Measurements from ENCODE around the gene WDR20.

Gene WDR20

DNA sequence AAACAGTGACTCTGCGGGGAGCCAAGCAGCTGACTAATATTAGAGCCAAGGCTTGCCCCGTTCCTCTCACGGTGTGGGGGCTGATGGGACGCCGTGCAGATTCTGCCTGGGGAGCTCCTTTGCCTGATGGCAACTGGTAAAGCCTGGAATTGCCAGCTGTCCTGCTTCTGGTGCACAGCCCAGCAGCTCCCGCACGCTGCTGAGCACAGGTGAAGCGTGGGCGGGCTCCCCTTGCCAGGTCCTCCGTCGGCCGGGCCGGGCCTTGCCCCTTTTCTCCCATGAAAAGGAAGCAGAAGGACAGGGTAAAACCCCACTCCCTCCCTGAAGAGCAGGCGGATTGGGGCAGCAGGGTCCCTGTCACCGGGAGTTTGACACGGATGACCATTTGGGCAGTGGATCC is 79.0 kb downstream of the WDR20 start:
- DNase-seq (ENCODE audit: low read depth), result no peak

DNA sequence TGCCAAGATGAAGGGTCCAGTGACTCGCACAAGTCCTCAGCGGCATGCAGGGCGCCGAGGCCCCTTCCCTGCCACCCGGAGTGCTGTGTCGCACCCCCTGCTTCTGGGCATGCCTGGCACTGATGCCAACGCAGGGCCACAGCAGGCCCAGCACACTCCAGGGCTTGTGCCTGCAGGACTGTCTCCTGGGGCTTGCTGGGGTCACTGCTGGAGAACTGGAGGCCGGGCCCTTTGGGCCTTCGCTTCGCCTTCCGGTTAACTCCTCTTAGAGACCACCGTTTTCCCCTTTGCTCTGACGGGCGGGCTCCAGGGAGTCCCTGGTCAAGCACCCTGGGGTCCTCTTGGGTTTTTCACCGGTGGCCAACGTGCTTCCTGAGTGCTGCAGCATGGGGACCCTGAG is 79.6 kb downstream of the WDR20 start:
- DNase-seq (ENCODE audit: low read depth), result no peak

DNA sequence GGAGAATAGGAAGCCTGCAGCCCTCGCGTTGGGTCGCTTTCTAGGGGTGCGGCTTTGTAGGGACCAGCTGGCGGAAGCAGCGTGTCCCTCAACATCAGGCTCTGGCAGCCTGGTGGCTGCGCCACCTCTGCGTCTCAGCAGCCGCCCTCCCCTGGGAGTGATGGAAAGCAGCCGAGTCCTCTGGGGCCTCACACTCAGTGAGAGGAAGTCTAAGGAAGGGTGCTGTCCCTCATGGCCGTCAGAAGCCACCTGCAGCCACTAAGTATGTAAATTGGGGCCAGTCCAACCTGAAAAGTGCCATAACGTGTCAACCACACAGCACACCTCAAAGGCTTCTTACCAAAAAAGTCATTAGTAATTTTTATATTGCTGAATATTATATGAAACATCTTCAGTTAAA is 80.3 kb downstream of the WDR20 start:
- no peak for DNase-seq (ENCODE audit: low read depth)

DNA sequence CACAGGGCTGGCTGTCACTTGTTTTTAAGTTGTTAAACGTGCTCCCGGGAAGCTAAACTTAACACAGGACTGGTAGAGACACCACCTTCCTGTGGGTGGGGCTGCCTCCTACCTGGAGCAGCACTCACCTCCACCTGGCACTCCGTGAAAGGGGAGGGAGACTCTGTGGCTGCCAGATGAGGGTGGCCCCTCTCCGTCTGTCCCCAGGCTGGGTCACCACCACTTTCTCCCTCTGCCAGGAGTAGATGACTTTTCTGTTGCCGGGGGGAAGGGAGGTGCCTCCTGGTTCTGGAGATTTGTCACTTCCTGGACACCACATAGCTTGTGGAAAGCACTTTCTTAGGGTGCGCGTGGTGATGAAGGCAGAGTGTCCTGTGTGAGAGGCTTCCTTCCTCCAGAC is 81.3 kb downstream of the WDR20 start:
- no peak for DNase-seq (ENCODE audit: low read depth)

DNA sequence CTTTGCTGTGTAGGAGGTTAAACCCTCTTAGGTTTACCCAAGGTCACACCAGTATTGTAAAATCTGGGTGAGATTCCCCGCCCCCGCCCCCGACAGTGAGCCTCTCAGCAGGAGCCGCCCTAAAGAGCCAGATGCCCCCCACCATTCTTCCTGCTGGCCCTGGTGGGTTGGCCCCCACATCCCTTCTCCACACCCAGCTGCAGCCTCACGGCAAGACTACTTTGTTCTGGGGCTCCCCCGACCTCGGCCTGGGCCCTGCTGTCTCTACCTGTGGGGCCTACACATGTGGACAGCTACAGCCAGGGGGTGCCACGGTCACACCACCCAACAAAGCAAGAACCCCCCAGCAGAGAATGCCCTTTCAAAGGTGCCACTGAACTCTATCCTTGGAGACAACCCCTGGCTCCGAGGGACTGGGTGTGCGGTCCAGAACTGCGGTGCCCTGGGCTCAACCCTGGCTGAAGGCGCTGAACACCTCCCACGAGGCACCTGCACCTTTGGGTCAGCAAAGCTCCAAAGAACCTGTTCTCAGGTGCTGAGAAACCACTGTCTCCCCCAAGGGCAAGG is 82.4 kb downstream of the WDR20 start:
- DNase-seq (ENCODE audit: low read depth), result no peak

DNA sequence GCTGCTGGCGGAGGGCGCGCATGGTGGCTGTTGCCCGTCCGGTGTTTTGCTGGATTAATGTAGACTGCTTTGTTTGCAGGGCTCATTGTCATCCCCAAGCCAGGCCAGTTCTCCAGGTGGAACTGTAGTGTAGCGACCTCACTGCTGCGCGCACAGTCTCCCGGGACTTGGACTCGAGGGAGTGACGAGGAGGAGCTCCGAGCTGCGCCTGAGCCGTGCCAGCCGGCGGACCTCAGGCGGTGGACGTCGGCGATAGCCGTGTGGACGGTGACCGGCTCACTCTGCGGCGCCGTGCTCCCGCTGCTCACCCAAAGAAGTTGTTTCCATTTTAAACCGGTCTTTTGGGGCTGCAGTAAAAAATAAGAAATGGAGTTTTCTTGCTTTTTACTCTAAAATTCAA is 83.1 kb downstream of the WDR20 start:
- no peak for DNase-seq (ENCODE audit: low read depth)

DNA sequence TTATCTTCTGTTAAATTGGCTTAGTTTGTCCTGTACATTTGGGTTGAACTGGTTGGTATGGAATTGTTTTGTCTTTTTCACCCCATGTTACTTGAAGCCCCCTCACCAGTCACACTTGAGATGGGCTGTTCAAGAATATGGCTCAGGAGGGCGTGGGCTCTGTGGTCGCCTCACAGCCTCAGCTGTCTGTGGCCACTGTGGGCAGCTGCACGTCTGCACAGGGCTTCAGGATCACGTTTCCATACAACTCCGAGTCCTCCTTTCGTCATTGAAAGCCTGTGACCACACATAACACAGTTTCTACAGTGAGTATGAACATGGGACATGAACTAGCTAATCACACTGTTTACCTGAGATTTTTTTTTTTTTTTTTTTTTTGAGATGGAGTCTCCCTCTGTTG is 84.0 kb downstream of the WDR20 start:
- no peak for DNase-seq (ENCODE audit: low read depth)

DNA sequence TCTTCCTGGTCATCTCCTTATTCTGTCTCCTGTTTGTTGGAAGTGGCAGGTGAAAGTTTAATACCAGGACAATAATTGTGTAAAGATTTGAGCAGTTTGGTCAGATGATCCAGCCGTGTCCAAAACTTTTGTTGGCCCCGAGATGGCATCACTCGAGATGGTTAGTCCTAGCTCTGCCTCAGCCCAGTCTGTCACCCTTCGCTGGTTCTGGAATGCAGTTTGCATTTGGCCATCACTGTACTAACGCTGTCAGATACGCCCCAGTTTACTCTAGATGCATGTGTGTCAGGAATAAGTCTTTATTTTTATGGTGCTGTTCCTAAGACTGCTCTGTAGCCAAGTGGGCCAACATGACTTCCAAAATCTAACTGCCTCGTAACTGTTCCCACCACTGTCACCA is 85.7 kb downstream of the WDR20 start:
- DNase-seq (ENCODE audit: low read depth), result no peak

DNA sequence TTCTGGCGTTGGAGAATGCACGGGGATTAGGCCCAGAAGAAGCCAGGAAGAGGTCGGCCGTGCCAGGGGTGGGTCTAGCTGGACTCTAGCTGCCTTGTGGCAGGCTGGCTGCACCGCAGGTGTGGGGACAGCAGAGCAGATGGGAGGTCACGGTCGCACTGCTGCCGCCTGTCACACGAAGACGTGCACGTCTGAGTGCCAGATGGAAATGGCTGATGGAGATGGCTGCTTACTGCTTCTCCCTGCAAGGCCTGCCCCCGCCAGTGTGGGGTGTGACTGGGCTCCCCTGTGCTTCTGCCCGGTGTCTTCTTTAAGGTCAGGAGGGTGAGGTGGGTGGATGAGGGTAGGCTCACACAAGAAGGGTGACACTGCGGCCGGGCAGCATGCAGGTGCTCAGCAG is 86.2 kb downstream of the WDR20 start:
- DNase-seq (ENCODE audit: low read depth), result no peak

DNA sequence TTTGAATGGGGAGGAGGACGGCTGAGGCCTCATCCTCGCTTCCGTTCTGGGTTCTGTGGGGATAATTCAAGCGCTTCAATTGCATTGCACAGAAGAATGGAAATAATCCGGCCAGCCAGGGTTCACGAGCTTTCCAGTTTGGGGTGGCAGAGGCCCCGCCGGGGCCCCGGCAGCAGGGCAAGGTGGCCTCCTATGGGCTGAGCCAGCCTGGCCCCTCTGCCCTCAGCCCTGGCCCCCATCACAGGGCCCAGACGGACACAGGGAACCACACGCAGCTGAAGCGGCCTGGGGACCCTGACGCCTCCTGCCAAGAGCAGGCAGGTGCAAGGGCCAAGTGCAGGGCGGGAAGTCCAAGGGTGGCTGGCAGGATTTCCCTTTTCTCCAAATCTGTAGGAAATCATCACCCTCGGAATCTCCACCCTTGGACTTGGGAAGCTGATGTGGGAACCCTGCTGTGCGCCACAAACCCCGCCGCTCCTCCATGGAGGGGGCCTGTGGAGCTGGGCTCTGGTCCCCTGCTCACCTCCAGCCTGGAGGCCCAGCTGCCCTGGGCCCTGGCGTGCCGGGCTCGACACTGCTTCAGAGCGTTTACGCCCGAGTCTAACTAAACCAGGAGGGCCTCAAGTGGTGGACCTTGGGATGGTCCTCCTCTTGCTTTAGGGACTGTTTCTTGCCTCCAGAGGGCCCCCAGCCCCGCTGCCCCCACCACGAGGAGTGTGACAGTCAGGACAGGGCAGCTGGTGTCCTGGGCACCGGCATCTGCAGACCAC is 86.8 kb downstream of the WDR20 start:
- no peak for DNase-seq (ENCODE audit: low read depth)

DNA sequence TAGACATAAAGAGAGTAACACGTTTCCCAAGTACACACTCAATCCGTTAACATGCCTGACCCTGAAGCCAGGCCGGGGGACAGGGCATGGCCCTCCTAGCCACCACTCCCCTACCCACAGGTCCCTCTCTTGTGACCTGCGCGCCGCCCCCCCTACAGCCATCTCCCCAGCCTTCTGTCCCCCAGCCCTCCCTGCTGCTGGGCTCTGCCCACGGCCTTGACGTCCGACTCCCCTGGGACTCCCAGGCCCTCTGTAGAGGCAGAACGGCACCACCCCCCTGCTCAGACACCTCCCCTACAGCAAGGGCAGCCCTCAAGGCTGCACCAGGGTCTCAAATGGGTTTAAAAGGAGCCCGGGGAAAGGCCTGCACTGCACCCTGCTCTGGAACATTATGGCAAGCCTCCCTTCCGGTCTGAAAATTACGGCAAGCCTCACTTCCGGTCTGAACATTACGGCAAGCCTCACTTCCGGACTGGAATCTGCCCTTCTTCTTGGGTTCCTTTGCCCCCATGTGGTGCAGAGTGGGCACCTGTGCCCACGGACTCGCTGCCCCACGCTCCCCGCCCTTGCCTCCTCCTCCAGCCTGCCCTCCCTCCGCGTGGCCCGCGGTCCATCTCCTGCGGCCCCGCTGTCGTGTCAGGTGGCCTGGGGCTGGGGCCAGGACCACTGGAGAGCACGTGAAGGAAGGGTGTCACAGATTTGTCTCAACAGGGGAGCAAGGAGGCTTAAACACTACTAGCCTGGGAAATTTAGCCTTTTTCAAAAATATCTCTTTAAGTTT is 87.7 kb downstream of the WDR20 start:
- no peak for DNase-seq (ENCODE audit: low read depth)

DNA sequence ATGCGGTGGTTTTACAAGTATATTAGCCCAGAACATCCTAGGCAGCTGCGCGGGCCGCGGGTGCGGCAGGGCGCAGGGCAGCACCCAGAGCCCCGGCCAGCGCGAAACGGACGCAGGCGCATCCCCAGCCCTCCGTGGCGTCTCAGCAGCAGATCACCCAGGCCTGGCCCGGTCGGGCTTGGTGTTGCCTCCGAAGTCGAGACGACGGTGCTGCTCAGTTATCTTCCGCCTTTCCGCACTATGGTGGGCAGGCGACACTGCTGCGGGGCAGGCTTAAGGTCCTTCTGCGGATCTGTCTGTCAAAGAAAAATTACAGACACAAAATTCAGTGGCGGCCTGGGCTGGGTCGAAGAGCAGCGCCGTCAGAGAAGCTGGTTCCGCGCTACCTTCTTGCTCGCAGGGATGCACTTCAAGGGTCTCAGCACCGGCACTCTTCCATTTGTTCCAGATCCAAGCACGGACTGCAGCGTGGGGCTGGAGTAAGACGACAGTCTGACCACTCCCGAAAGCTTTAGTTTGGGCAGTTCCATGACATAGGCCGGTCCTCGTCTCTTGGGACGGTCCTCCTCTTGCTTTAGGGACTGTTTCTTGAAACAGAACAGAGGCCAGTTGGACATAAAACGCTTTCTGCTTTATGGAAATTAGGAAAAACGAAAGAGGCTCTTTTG is 89.5 kb downstream of the WDR20 start:
- DNase-seq (ENCODE audit: low read depth), result no peak

DNA sequence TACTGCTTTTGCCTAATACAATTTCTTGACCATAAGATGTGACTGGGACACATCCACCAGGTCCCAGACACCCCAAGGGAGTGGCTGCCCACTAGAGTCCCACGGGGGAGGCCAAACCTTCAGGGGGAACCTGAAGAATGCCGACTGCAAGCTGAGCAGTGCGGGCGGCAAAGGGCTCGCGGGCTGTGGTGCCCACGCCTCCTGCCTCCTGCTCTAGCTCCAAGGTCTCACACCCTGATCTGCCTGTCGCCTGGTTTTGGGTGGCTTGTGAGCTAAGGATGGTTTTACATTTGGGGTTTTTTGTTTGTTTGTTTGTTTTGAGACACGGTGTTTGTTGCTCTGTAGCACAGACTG is 90.0 kb downstream of the WDR20 start:
- no peak for DNase-seq (ENCODE audit: low read depth)

DNA sequence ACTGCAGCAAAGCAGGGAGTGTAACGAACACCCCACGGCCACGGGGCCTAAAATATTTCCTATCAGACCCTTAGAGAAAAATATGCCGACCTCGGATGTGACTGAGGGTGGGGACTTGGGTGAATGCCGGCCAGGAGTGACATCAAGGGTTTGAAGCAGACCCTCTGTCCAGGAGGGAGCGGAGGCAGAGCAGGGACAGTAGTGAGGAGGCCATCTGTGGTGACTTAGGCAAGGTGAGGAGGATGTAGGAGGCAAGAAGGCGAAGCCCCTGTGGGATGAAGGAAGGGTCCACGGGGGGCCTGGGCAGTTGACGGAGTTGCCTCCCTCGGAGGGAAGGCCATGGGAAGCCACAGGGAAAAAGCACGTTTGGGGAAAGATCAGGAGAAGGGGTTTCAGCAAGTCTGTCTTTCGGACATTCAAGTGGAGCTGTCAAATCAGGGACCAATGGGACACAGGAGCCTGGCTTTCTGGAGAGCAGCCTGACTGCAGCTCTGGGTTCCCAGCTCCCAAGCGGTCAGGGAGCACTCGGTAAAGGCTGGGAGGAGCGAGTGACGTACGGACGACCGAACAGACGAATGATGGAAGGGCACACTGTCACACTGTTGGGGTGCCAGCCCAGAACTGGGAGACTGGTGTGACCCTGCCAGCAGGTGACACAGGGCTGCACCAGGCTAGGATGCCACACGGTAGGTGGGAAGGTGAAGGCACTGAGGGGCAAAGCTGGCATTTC is 90.9 kb downstream of the WDR20 start:
- no peak for DNase-seq (ENCODE audit: low read depth)

DNA sequence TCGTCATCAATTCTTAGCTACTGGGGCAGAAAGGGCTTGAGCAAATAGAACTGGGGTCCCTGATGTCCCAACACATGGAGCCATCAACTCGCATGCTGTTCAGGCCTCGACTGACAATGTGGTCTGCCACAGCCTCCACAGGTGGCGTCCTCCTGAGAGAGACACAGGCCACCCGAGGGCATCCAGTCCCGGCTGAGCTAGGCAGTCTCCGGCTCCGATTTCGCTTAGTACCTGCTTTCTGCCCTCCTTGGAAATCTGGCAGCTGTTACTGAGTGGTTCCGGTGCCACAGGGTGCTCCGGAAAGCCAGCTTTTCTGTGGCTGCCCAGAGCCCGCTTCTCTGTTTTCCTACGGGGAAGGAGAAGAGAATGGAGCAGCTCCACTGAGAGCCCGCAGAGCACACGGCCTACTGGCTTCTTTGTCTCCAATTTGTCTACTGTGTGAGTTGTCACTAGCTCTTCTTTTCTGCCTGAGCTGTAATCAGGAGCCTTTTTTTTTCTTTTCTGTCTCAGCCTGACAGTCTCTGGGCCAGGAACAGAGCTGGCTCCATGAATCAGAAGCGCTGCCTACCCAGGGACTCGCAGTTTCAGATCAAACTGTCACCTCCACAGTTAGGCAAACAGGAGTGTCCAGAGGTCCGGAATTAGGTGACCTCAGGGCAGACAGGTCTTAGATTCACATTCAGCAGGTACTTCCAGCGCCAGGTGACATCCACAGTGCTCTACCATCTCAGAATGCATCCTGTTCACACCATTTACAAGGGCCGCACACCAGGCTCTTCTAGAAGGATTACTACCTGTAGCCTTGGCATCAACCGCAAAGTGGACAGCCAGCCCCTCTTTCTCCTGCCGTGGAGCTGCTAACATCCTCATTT is 92.0 kb downstream of the WDR20 start:
- DNase-seq (ENCODE audit: low read depth), result no peak

DNA sequence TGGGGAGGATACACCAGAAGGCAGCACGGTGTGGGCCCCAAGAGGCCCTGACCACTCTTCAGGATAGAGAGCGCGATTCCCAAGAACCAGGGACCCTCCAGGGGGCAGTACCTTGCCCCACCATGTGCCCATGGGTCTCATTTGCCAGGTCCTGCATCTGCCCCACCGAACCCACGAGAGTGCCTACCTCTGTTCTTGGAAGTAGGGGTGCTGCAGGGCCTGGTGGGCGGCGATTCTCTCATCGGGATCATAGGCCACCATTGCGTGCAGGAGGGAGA is 92.6 kb downstream of the WDR20 start:
- DNase-seq (ENCODE audit: low read depth), result no peak

DNA sequence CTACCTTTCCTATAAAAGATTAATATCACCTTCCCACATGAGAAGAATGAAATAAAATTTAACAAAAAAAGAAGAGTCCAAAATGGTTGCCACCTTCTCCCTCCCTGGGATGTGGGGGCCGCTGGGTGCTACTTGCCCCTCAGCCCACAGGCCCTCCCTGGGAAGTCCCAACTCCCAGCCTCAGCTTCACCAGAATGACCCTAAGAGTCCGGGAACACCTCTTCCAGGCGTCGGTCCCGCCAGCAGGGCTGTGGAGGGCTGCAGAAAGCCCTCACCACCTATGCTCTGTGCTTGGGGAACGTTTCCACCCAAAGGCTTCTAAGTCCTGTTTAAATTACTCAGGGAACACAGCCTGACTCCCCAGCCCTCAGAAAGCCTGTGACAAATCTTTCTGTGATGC is 93.4 kb downstream of the WDR20 start:
- no peak for DNase-seq (ENCODE audit: low read depth)

DNA sequence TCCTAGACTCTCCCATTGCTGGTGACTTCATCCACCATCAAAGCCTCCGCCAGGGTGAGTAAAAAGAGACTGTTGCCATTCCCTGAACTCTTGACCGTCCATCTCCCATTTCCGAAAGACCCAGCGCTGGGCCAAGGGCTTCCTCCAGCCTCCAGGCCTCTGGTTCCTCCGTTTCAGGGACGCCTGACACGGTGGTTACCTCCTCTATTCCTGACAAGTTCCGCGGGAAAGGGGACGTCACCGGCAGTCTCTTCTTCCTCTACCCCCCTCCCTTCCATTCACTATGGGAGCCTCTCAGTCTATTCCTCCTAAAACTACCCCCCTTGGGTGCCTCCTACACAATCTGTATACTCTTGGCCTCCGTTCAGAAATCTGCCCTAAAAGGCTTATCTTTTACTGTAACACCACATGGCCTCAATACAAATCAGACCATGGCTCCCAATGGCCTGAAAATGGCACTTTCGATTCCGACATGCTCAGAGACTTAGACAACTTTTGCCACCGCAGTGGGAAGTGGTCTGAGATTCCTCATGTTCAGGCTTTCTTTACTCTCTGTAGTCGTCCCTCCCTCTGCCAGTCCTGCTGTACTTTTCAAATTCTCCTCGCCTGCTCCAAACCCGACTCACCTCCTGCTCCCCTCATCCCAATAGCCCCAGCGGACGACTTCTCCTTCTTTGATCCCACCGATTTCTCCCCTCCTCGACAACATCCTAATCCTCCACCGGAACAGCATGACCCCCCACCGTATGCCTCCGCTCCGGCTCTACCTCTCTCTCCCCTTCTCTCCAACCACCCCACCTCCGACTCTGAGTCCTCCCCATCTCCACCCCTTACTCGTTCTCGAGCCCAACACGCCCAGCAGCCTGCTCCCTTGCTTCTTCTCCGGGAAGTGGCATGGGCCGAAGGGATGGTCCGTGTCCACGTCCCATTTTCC is 94.9 kb downstream of the WDR20 start:
- DNase-seq (ENCODE audit: low read depth), result peak; percentile 19

DNA sequence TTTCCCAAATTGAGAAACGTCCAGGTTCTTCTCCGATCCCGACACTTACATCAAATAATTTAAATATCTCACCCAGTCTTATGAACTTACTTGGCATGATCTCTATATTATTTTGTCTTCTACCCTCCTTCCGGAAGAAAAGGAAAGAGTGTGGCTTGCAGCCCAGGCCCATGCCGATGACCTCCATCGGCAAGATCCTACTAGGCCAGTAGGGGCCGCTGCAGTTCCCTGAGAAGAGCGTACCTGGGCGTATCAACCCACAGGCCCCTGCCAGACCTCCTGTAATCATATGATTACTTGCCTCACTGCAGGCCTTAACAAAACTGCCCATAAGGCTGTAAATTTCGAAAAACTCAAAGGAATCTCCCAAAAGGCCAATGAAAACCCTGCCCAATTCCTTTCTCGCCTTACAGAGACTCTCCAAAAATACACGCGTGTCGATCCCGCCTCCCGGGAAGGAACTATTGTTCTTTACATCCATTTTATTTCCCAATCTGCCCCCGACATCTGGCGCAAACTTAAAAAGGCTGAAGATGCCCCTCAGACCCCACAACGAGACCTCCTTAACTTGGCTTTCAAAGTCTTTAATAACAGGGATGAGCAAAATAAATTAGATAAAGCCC is 95.7 kb downstream of the WDR20 start:
- DNase-seq (ENCODE audit: low read depth), result peak; percentile 89

DNA sequence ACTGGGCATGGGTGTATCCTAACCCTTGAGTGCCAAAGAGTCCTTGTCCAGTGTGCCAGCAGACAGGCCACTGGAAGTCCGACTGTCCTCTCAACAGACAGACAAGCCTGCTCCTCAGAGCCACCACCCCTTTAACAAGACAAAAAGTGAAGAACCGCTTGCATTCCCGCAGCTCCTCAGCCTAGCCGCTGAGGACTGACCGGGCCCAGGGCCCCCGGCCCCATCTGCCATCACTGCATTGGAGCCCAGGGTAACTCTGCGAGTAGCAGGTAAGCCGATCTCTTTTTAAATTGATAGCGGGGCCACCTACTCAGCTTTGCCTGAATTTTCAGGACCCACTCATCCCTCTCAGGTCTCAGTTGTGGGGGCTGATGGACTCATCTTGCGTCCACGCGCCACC is 96.3 kb downstream of the WDR20 start:
- no peak for DNase-seq (ENCODE audit: low read depth)
